ENCODE measurements around the gene ANXA10.
"Not testable (repeated sequence)": the region's sequence is repeated elsewhere in the genome, so short reads cannot be mapped to it uniquely, and the experiment has no call there.

Gene ANXA10

GRCh38 chr4:168096407-168096784 lies 4.1 kb downstream of the ANXA10 start:
- TF ChIP-seq ZFX (IDR thresholded peaks at IDR 0.05): no peak
- no peak for TF ChIP-seq CTCF (conservative IDR thresholded peaks at IDR 0.05)

GRCh38 chr4:168097161-168097560 lies 4.8 kb downstream of the ANXA10 start:
- H3K27ac ChIP-seq: no peak overlapping the region
- TF ChIP-seq ZFX (IDR thresholded peaks at IDR 0.05) (no peak), CTCF (conservative IDR thresholded peaks at IDR 0.05) (no peak)

More at GRCh38 chr4:168096407-168096784, 4.1 kb downstream of the ANXA10 start:
- H3K27ac ChIP-seq: no peak overlapping the region

- H3K27ac ChIP-seq: no peak overlapping the region
- TF ChIP-seq ZFX (IDR thresholded peaks at IDR 0.05): no peak
- TF ChIP-seq CTCF (conservative IDR thresholded peaks at IDR 0.05): no peak
Measured at GRCh38 chr4:168098248-168098717, 5.9 kb downstream of the ANXA10 start.

- H3K27ac ChIP-seq: no peak overlapping the region
- TF ChIP-seq CTCF (conservative IDR thresholded peaks at IDR 0.05) (no peak), ZFX (IDR thresholded peaks at IDR 0.05) (no peak)
Measured at GRCh38 chr4:168099195-168099594, 6.9 kb downstream of the ANXA10 start.

- TF ChIP-seq CTCF (conservative IDR thresholded peaks at IDR 0.05) (no peak), ZFX (IDR thresholded peaks at IDR 0.05) (no peak)
- H3K27ac ChIP-seq: no peak overlapping the region
Measured at GRCh38 chr4:168101026-168101425, 8.7 kb downstream of the ANXA10 start.

GRCh38 chr4:168102403-168102802 lies 10.1 kb downstream of the ANXA10 start:
- TF ChIP-seq ZFX (IDR thresholded peaks at IDR 0.05) (no peak), CTCF (conservative IDR thresholded peaks at IDR 0.05) (no peak)
- H3K27ac ChIP-seq: no peak overlapping the region

GRCh38 chr4:168109527-168109926 lies 17.2 kb downstream of the ANXA10 start:
- TF ChIP-seq CTCF (conservative IDR thresholded peaks at IDR 0.05): no peak
- TF ChIP-seq ZFX (IDR thresholded peaks at IDR 0.05): no peak
- H3K27ac ChIP-seq: no peak overlapping the region

- H3K27ac ChIP-seq: not testable (repeated sequence)
Measured at GRCh38 chr4:168113059-168113458, 20.7 kb downstream of the ANXA10 start.
